ENCODE measurements around the gene CD38.
"Not testable (repeated sequence)": the region's sequence is repeated elsewhere in the genome, so short reads cannot be mapped to it uniquely, and the experiment has no call there.

The CD38 gene

GRCh38 chr4:15793506-15794363, 15.6 kb downstream of the CD38 start:
- H3K4me3 ChIP-seq: no peak overlapping the region
- no peak overlapping the region for H3K27ac ChIP-seq

GRCh38 chr4:15794426-15794825, 16.3 kb downstream of the CD38 start:
- Histone ChIP-seq H3K4me3 (no peak overlapping the region), H3K27ac (no peak overlapping the region)

GRCh38 chr4:15794905-15795304, 16.8 kb downstream of the CD38 start:
- Histone ChIP-seq H3K27ac (no peak overlapping the region), H3K4me3 (no peak overlapping the region)

- H3K4me3 ChIP-seq: no peak overlapping the region
- no peak overlapping the region for H3K27ac ChIP-seq
Observed at GRCh38 chr4:15797320-15797719, 19.2 kb downstream of the CD38 start.

- Histone ChIP-seq H3K27ac (no peak overlapping the region), H3K4me3 (no peak overlapping the region)
Observed at GRCh38 chr4:15799141-15799540, 21.0 kb downstream of the CD38 start.

GRCh38 chr4:15799701-15800100, 21.6 kb downstream of the CD38 start:
- H3K4me3 ChIP-seq: no peak overlapping the region
- H3K27ac ChIP-seq: no peak overlapping the region

- not testable (repeated sequence) for H3K27ac ChIP-seq, H3K4me3 ChIP-seq
Observed at GRCh38 chr4:15802497-15802896, 24.4 kb downstream of the CD38 start.

GRCh38 chr4:15805583-15806517, 27.7 kb downstream of the CD38 start:
- H3K4me3 ChIP-seq: no peak overlapping the region
- no peak overlapping the region for H3K27ac ChIP-seq

GRCh38 chr4:15809058-15809457, 30.9 kb downstream of the CD38 start:
- no peak overlapping the region for H3K27ac ChIP-seq

GRCh38 chr4:15809466-15809865, 31.3 kb downstream of the CD38 start:
- no peak overlapping the region for H3K4me3 ChIP-seq
- peak overlapping the region in 1 of 21 experiments; percentile 10 for H3K27ac ChIP-seq

More at GRCh38 chr4:15809058-15809457, 30.9 kb downstream of the CD38 start:
- H3K4me3 ChIP-seq: no peak overlapping the region

- peak overlapping the region in 1 of 21 experiments; percentile 52 for H3K27ac ChIP-seq
- no peak overlapping the region for H3K4me3 ChIP-seq
Observed at GRCh38 chr4:15811703-15812337, 33.7 kb downstream of the CD38 start.

GRCh38 chr4:15832523-15833451, 54.7 kb downstream of the CD38 start:
- Histone ChIP-seq H3K4me3 (no peak overlapping the region), H3K27ac (no peak overlapping the region)

- H3K27ac ChIP-seq: no peak overlapping the region
- no peak overlapping the region for H3K4me3 ChIP-seq
Observed at GRCh38 chr4:15833801-15834200, 55.7 kb downstream of the CD38 start.

- no peak overlapping the region for H3K27ac ChIP-seq
- H3K4me3 ChIP-seq: no peak overlapping the region
Observed at GRCh38 chr4:15836362-15836761, 58.2 kb downstream of the CD38 start.

- Histone ChIP-seq H3K27ac (no peak overlapping the region), H3K4me3 (no peak overlapping the region)
Observed at GRCh38 chr4:15837591-15837990, 59.5 kb downstream of the CD38 start.

- not testable (repeated sequence) for H3K4me3 ChIP-seq, H3K27ac ChIP-seq
Observed at GRCh38 chr4:15841194-15841730, 63.1 kb downstream of the CD38 start.

GRCh38 chr4:15847746-15848145, 69.6 kb downstream of the CD38 start:
- H3K4me3 ChIP-seq: no peak overlapping the region
- peak overlapping the region in 2 of 21 experiments; percentile 14 to 49 for H3K27ac ChIP-seq

GRCh38 chr4:15848191-15848842, 70.2 kb downstream of the CD38 start:
- Histone ChIP-seq H3K4me3 (no peak overlapping the region), H3K27ac (peak overlapping the region in 3 of 21 experiments; percentile 14 to 49 (median 38))

Data from skin epidermis (tissue), 12 donors.